GM23338 (cell line): ENCODE results near the gene TINAGL1. TPM values are rescaled to one million over a fixed set of nuclear protein-coding genes. Genes with fewer than 3 reads are reported as not detected.

Experiments used
- ATAC-seq: fragments of 200-7000 bp; cut with Tn5 transposase; 3 replicates; pipeline ENCODE4 v1.9.1; 2020
- DNase-seq: peaks from one replicate; pipeline ENCODE4 v3.0.0-alpha.2; 2015; ENCODE audit warnings: low spot score
- H2AFZ ChIP-seq: fragments of 200-600 bp; sonication (generic); 2 replicates; pipeline ENCODE4 v1.8.0; 2016; ENCODE audit warnings: antibody characterized with exemption, mild to moderate bottlenecking, moderate library complexity
- H3F3A ChIP-seq: fragments of 200-600 bp; sonication (generic); replicated peaks from 2 replicates; pipeline ENCODE4 v1.8.0; 2017; ENCODE audit warnings: antibody characterized with exemption, mixed run types, low read depth
- H3K27ac ChIP-seq: fragments of 200-600 bp; sonication (generic); 2 replicates; pipeline ENCODE4 v1.6.1; 2016; ENCODE audit warnings: low read depth
- H3K27me3 ChIP-seq: fragments of 200-600 bp; sonication (generic); 2 replicates; pipeline ENCODE4 v1.8.0; 2016; ENCODE audit warnings: mild to moderate bottlenecking, mixed run types, moderate library complexity; ENCODE audit not compliant: insufficient read depth
- H3K36me3 ChIP-seq: fragments of 200-600 bp; sonication (generic); 2 replicates; pipeline ENCODE4 v1.8.0; 2016; ENCODE audit warnings: mild to moderate bottlenecking; ENCODE audit not compliant: insufficient read depth
- H3K4me1 ChIP-seq: fragments of 200-600 bp; sonication (generic); 2 replicates; pipeline ENCODE4 v1.8.0; 2016; ENCODE audit warnings: mild to moderate bottlenecking, moderate library complexity; ENCODE audit not compliant: insufficient read depth
- H3K4me2 ChIP-seq: fragments of 200-600 bp; sonication (generic); 2 replicates; pipeline ENCODE4 v1.7.1; 2017; ENCODE audit warnings: mixed run types
- H3K4me3 ChIP-seq: fragments of 200-600 bp; sonication (generic); 2 replicates; pipeline ENCODE4 v1.6.1; 2016; ENCODE audit warnings: mixed run types
- H3K79me2 ChIP-seq: fragments of 200-600 bp; sonication (generic); replicated peaks from 2 replicates; pipeline ENCODE4 v1.8.0; 2017; ENCODE audit warnings: mild to moderate bottlenecking; ENCODE audit not compliant: insufficient read depth
- H3K9me2 ChIP-seq: fragments of 200-600 bp; sonication (generic); 2 replicates; pipeline ENCODE4 v1.8.0; 2017; ENCODE audit not compliant: insufficient read depth
- H4K20me1 ChIP-seq: fragments of 200-600 bp; sonication (generic); replicated peaks from 2 replicates; pipeline ENCODE4 v1.8.0; 2017; ENCODE audit warnings: mild to moderate bottlenecking; ENCODE audit not compliant: insufficient read depth
- H3K27ac Mint-ChIP-seq: 2 replicates; pipeline ENCODE4 v1.8.0; 2020; ENCODE audit warnings: inconsistent platforms, mild to moderate bottlenecking, moderate library complexity, mixed read lengths
- H3K27me3 Mint-ChIP-seq: 3 replicates; pipeline ENCODE4 v1.8.0; 2022; ENCODE audit warnings: low read depth, mild to moderate bottlenecking, moderate library complexity, mixed read lengths, inconsistent platforms; ENCODE audit not compliant: insufficient read depth, poor library complexity
- H3K36me3 Mint-ChIP-seq: 3 replicates; pipeline ENCODE4 v1.8.0; 2021; ENCODE audit warnings: low read depth, mild to moderate bottlenecking, inconsistent platforms, moderate library complexity, mixed read lengths
- H3K4me1 Mint-ChIP-seq: 3 replicates; pipeline ENCODE4 v1.8.0; 2020; ENCODE audit warnings: mild to moderate bottlenecking, inconsistent platforms, mixed read lengths
- H3K4me3 Mint-ChIP-seq: 3 replicates; pipeline ENCODE4 v1.8.0; 2021; ENCODE audit warnings: moderate library complexity, mild to moderate bottlenecking, inconsistent platforms, mixed read lengths
- H3K9me3 Mint-ChIP-seq: 3 replicates; pipeline ENCODE4 v1.8.0; 2020; ENCODE audit warnings: moderate library complexity, mild to moderate bottlenecking, inconsistent platforms, mixed read lengths
- CREB1 ChIP-seq: fragments of 250-450 bp; sonication (Bioruptor Pico); IDR thresholded peaks from 2 replicates; pipeline ENCODE4 v1.5.0; 2020; ENCODE audit warnings: low read depth, mild to moderate bottlenecking, moderate library complexity
- CTCF ChIP-seq, 2 experiments: fragments of 200-600 bp in 1 of 2; sonication (generic) in 1 of 2; conservative IDR thresholded peaks; 2 replicates each; pipeline versions ENCODE4 v1.5.1 to v1.6.1; 2016 to 2017; ENCODE audit warnings: antibody characterized with exemption in 2 of 2, low read depth in 2 of 2, mild to moderate bottlenecking in 2 of 2, moderate library complexity in 1 of 2
- EZH2 ChIP-seq: fragments of 200-600 bp; sonication (generic); IDR thresholded peaks from one replicate; pipeline ENCODE4 v1.8.0; 2017; ENCODE audit warnings: antibody characterized with exemption, mild to moderate bottlenecking, low read depth; ENCODE audit not compliant: unreplicated experiment
- JUNB ChIP-seq: IDR thresholded peaks from one replicate; pipeline ENCODE4 v1.6.1; 2016; ENCODE audit warnings: antibody characterized with exemption; ENCODE audit not compliant: unreplicated experiment
- NANOG ChIP-seq: IDR thresholded peaks from 2 replicates; pipeline ENCODE4 v1.6.1; 2016; ENCODE audit warnings: antibody characterized with exemption, borderline replicate concordance
- POLR2AphosphoS5 ChIP-seq: IDR thresholded peaks from 2 replicates; pipeline ENCODE4 v1.6.1; 2016; ENCODE audit warnings: antibody characterized with exemption, low read depth
- STAT1 ChIP-seq: IDR thresholded peaks from one replicate; pipeline ENCODE4 v1.6.1; 2016; ENCODE audit warnings: antibody characterized with exemption; ENCODE audit not compliant: unreplicated experiment
- ZNF114 ChIP-seq: fragments of 250-450 bp; sonication (Bioruptor Pico); IDR thresholded peaks from 2 replicates; pipeline ENCODE4 v1.5.0; 2020; ENCODE audit warnings: mild to moderate bottlenecking, moderate library complexity
- ZNF331 ChIP-seq: fragments of 250-450 bp; sonication (Bioruptor Pico); IDR thresholded peaks from 2 replicates; pipeline ENCODE4 v1.5.0; 2020; ENCODE audit warnings: low read depth, mild to moderate bottlenecking, moderate library complexity
- polyA plus RNA-seq: library from polyadenylated mRNA; unstranded; fragments of >200 nt; fragmentation: Nextera tagmentation; extraction: Ambion mirVana; gene quantifications from 2 replicates; pipeline ENCODE4 v1.2.1, GENCODE V29; 2016
- total RNA-seq: library from RNA; depleted of rRNA; stranded (reverse); fragments of >200 nt; shearing (Covaris generic); gene quantifications from 2 replicates; pipeline ENCODE4 v1.2.3, GENCODE V29; 2014
- TF ChIP-seq, protein P1 (sequence below): IDR thresholded peaks from 2 replicates; pipeline ENCODE4 v1.6.1; 2016; ENCODE audit warnings: antibody characterized with exemption

TINAGL1 gene
- total and polyA plus RNA-seq, 2 experiments from 2014 or later = 6.8 to 15.8 TPM

GRCh38 chr1:31593136-31593665 lies 16.9 kb downstream of the TINAGL1 start (continued):
- TF ChIP-seq STAT1 = no peak
- no peak for TF ChIP-seq ZNF114 (CRISPR knock-in tag)
- no peak for TF ChIP-seq ZNF331 (CRISPR knock-in tag)
- no peak for TF ChIP-seq NANOG
- TF ChIP-seq CTCF (conservative IDR thresholded peaks at IDR 0.05; ENCODE audit: low read depth in 2 of 2) = no peak
- TF ChIP-seq POLR2AphosphoS5 = no peak
- TF ChIP-seq, protein P1, sequence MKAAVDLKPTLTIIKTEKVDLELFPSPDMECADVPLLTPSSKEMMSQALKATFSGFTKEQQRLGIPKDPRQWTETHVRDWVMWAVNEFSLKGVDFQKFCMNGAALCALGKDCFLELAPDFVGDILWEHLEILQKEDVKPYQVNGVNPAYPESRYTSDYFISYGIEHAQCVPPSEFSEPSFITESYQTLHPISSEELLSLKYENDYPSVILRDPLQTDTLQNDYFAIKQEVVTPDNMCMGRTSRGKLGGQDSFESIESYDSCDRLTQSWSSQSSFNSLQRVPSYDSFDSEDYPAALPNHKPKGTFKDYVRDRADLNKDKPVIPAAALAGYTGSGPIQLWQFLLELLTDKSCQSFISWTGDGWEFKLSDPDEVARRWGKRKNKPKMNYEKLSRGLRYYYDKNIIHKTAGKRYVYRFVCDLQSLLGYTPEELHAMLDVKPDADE = no peak
- no peak for TF ChIP-seq JUNB
- no peak for TF ChIP-seq EZH2

DNA sequence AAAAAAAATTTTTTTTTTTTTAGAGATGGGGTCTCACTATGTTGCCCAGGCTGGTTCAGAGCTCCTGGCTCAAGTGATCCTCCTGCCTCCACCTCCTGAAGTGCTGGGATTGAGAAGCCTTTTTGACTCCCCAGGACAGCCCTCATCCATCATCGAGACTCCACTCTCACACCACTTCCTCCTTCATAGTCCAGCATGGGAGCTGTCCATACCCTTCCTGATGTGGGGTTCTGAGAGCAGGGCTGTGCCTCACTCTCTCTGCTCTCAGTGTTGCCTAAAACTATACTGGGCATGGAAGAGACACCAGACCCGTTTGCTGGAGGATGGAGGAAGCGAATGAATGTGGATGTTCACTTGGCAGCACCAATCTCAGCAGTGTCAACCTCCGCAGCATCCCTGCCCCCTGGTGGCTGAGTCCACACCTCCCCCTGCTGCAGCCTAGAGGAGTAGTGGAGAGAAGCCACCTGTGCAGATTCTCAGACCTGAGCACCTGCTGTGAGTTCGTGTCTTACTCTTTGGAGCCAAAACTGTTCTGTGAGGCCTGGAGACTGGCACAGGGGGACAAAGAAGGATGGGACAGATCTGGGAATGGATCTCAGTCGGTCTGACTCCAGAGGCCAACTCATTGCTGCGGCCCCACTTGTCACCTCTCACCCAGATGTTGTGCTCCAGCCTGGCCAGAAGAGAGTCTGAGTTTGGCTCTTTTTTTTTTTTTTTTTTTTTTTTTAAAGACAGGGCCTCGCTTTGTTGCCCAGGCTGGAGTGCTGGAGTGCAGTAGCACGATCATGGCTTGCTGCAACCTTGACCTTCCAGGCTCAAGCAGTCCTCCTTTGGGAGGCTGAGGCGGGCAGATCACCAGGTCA lies 17.7 kb downstream of the TINAGL1 start:
- no peak overlapping the region for H3K4me2 ChIP-seq
- H3K27ac ChIP-seq = no peak overlapping the region
- H3K4me3 Mint-ChIP-seq = no peak overlapping the region
- H3K36me3 ChIP-seq = no peaks in the 10 kb centered on the region
- no peak overlapping the region for H3K27ac Mint-ChIP-seq
- H3K4me1 ChIP-seq = peaks cover 4% of the 10 kb centered on the region; the same call in 1 of the 2 replicates
- ATAC-seq = peak; percentile 97
- H3K36me3 Mint-ChIP-seq = no peaks in the 10 kb centered on the region
- no peaks in the 10 kb centered on the region for H3K9me2 ChIP-seq
- no peaks in the 10 kb centered on the region for H3K79me2 ChIP-seq
- no peaks in the 10 kb centered on the region for H3F3A ChIP-seq
- H3K4me3 ChIP-seq = no peak overlapping the region
- no peaks in the 10 kb centered on the region for H3K9me3 Mint-ChIP-seq
- H4K20me1 ChIP-seq = no peaks in the 10 kb centered on the region
- H3K4me1 Mint-ChIP-seq = peaks cover 13% of the 10 kb centered on the region
- H2AFZ ChIP-seq = no peak overlapping the region
- peak; percentile 94 for DNase-seq
- peaks cover 10% of the 10 kb centered on the region for H3K27me3 ChIP-seq
- H3K27me3 Mint-ChIP-seq = peaks cover 9% of the 10 kb centered on the region
- no peak for TF ChIP-seq CREB1 (CRISPR knock-in tag)
- TF ChIP-seq POLR2AphosphoS5 = no peak
- peak; percentile 93 to 99 for TF ChIP-seq CTCF (conservative IDR thresholded peaks at IDR 0.05; ENCODE audit: low read depth in 2 of 2)
